ENCODE results near the gene DCBLD2. TPM values are rescaled to one million over a fixed set of nuclear protein-coding genes. Genes with fewer than 3 reads are reported as not detected.

The DCBLD2 gene
- total RNA-seq, 4 donors from 2014 or later: 37.3 to 48.4 (median 46.6) TPM

DNA sequence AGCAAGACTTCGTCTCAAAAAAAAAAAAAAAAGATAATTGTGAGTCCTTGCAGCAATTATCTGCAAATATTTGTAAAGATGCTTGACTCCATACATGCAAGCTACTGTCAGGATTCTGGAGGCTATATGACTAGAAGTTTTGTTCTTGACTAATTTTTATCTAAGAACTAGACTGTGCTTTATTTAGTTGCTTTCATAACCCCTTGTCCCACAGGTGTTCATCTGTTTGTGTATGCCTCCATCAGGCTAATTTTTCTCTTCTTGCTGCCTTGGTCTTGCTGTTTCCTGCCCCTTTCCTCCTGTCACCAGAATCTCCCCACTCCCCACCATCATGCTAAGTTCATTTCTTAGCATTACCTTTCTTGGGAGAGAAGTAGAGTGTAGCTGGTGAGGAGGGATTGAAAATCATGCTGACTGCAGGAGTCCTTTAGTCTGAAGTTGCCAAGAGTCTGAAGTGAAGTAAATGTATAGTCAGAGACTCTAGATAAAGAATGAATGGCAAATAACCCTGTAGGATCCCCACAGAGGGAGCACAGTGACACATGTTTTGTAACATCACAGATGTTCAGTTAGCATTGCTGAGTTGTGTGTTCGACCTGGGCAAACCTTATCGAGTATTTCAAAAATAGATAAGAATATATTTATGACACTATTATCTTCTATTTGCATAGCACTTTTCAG, 125.9 kb downstream of the DCBLD2 start:
- Histone ChIP-seq H3K9me3 (no peaks in the 10 kb centered on the region), H3K36me3 (peaks cover 0 to 9% (median 0%) of the 10 kb centered on the region in 4 donors), H3K4me3 (no peak overlapping the region), H3K4me1 (peaks cover 23 to 31% (median 30%) of the 10 kb centered on the region in 4 donors), H3K27me3 (no peaks in the 10 kb centered on the region), H3K27ac (replicated peaks in 1 of 4) (no peak overlapping the region)
- no peak for DNase-seq (ENCODE audit: extremely low spot score)
- TF ChIP-seq EP300 (IDR thresholded peaks at IDR 0.05) (no peak), POLR2AphosphoS5 (IDR thresholded peaks at IDR 0.05) (no peak), POLR2A (IDR thresholded peaks at IDR 0.05; ENCODE audit: low read depth) (no peak)
- TF ChIP-seq, protein P1, sequence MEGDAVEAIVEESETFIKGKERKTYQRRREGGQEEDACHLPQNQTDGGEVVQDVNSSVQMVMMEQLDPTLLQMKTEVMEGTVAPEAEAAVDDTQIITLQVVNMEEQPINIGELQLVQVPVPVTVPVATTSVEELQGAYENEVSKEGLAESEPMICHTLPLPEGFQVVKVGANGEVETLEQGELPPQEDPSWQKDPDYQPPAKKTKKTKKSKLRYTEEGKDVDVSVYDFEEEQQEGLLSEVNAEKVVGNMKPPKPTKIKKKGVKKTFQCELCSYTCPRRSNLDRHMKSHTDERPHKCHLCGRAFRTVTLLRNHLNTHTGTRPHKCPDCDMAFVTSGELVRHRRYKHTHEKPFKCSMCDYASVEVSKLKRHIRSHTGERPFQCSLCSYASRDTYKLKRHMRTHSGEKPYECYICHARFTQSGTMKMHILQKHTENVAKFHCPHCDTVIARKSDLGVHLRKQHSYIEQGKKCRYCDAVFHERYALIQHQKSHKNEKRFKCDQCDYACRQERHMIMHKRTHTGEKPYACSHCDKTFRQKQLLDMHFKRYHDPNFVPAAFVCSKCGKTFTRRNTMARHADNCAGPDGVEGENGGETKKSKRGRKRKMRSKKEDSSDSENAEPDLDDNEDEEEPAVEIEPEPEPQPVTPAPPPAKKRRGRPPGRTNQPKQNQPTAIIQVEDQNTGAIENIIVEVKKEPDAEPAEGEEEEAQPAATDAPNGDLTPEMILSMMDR (IDR thresholded peaks at IDR 0.05): no peak
- intact Hi-C loops (cut with DNase I): no loop called here
- 87% methylated on average over 3 of the region's 3 CpGs for WGBS

DNA sequence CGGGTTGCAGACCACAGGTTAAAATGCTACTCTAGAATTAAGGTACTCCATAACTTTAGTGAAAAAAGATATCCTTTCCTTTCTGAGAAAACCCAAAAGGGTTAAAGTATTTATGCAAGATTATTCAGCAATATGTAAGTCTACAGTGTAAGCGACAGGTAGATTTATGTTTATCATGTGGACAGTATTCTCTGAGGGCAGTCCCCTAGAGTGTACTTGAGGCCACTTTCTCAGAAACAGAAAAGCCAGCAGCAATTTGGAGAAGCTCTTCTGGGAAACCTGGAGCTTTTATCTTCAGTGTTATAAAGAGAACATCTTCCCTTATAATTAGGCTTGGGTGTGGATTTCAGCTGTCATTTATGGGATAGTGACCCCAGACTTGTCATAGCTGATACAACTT, 129.5 kb downstream of the DCBLD2 start:
- no peak overlapping the region for H3K4me3 ChIP-seq
- no peak overlapping the region for H3K27ac ChIP-seq (replicated peaks in 1 of 4)
- intact Hi-C loops (cut with DNase I): no loop called here
- no peak for DNase-seq (ENCODE audit: extremely low spot score)
- 92% methylated on average over 2 of the region's 2 CpGs for WGBS
- no peaks in the 10 kb centered on the region for H3K9me3 ChIP-seq
- no peaks in the 10 kb centered on the region for H3K27me3 ChIP-seq
- peaks cover 0 to 15% (median 14%) of the 10 kb centered on the region in 4 donors for H3K4me1 ChIP-seq
- peaks cover 0 to 3% (median 0%) of the 10 kb centered on the region in 4 donors for H3K36me3 ChIP-seq
- TF ChIP-seq POLR2AphosphoS5 (IDR thresholded peaks at IDR 0.05) (no peak), POLR2A (IDR thresholded peaks at IDR 0.05; ENCODE audit: low read depth) (no peak), EP300 (IDR thresholded peaks at IDR 0.05) (no peak)
- TF ChIP-seq, protein P1 (IDR thresholded peaks at IDR 0.05): no peak

DNA sequence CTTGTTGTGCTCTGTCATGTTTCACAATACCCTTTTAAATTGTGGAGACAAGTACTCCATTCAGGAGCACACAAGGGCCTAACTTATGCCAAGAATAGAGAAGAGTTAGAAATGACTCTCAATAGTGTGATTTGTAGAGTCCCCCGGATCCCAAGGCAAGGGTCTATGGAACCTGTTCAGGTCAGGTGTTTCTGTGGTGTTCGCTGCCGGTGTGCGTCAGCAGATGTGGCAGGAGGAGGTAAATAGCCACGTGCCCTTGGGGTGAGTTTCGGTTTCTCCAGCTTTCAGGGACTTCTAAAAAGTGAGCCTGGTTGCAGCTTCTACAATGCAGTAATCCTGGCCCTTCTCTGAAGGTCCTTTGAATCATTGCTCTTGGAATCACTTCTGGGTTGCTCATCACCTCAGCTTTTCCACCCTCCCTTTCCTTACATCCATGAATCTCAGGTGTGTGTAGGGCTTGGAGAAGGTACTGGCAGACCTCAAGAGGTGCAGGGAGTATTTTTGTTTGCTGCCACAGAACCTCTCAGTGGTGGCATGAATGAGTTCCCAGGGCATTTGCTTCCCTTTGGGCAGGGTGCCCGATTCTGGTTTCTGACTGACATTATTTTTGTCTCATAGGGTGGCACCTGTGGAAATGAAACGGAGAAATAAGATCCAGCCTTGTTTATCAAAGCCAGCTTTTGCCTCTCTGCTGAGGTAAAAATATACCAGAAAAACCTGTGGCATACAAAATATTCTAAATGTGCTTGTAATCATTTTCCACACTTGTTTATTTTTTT, 131.0 kb downstream of the DCBLD2 start:
- H3K4me3 ChIP-seq: no peak overlapping the region
- no peaks in the 10 kb centered on the region for H3K36me3 ChIP-seq
- 89% methylated on average over 8 of the region's 8 CpGs for WGBS
- intact Hi-C loops (cut with DNase I): no loop called here
- no peak for TF ChIP-seq POLR2A (IDR thresholded peaks at IDR 0.05; ENCODE audit: low read depth)
- TF ChIP-seq, protein P1 (IDR thresholded peaks at IDR 0.05): no peak
- H3K27me3 ChIP-seq: no peaks in the 10 kb centered on the region
- no peak overlapping the region for H3K27ac ChIP-seq (replicated peaks in 1 of 4)
- no peak for DNase-seq (ENCODE audit: extremely low spot score)
- H3K4me1 ChIP-seq: peaks cover 0 to 24% (median 14%) of the 10 kb centered on the region in 4 donors
- no peaks in the 10 kb centered on the region for H3K9me3 ChIP-seq

DNA sequence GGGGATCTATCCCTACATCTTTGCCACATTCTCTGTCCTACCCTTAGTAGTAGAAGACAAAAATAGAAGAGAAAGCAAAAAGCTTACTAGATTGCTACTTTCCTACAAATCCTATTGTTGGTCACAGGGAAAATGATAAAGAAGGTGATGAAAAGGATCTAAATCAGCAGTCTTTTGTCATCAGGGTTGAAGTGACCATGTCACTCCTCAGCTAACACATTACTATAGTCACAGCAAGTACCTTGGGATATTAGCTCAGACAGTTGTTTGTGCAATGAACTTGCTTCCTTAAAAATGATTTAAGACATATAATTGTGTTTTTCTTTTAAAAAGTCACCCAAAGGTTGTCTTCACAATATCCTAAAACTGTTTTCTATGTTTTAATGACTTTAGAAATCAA, 132.0 kb downstream of the DCBLD2 start:
- Histone ChIP-seq H3K27ac (replicated peaks in 1 of 4) (no peak overlapping the region), H3K9me3 (no peaks in the 10 kb centered on the region), H3K36me3 (no peaks in the 10 kb centered on the region), H3K4me1 (peaks cover 6 to 34% (median 19%) of the 10 kb centered on the region in 4 donors), H3K27me3 (no peaks in the 10 kb centered on the region), H3K4me3 (no peak overlapping the region)
- TF ChIP-seq POLR2A (IDR thresholded peaks at IDR 0.05; ENCODE audit: low read depth) (no peak), EP300 (IDR thresholded peaks at IDR 0.05) (no peak), POLR2AphosphoS5 (IDR thresholded peaks at IDR 0.05) (no peak)
- TF ChIP-seq, protein P1 (IDR thresholded peaks at IDR 0.05): no peak
- DNase-seq (ENCODE audit: extremely low spot score): no peak
- intact Hi-C loops (cut with DNase I): no loop called here
